Skin of body (tissue), 2 donors: Measurements from ENCODE around the gene UGT1A5. TPM values are rescaled to one million over a fixed set of nuclear protein-coding genes. Genes with fewer than 3 reads are reported as not detected.

Experiments
- DNase-seq: peaks from one replicate; lab custom pipeline; 2025; lab: John Stamatoyannopoulos, UW
- total RNA-seq: library from RNA; depleted of rRNA; stranded (reverse); fragments of >200 nt; gene quantifications from one replicate; pipeline ENCODE4 v1.2.3, GENCODE V29; 2014

Gene UGT1A5
- total RNA-seq, 1 donor from 2014 or later, result not detected

- DNase-seq, result no peak
These were observed 95.5 kb downstream of the UGT1A5 start for GRCh38 chr2:233807966-233808935.

GRCh38 chr2:233810385-233810784 lies 97.7 kb downstream of the UGT1A5 start:
- DNase-seq, result no peak

- no peak for DNase-seq
These were observed 98.4 kb downstream of the UGT1A5 start for GRCh38 chr2:233811087-233811486.

- DNase-seq, result no peak
These were observed 99.0 kb downstream of the UGT1A5 start for GRCh38 chr2:233811732-233812131.

GRCh38 chr2:233813236-233814055 lies 100.7 kb downstream of the UGT1A5 start:
- DNase-seq, result no peak

GRCh38 chr2:233814056-233814835 lies 101.5 kb downstream of the UGT1A5 start:
- no peak for DNase-seq

GRCh38 chr2:233815861-233816260 lies 103.2 kb downstream of the UGT1A5 start:
- no peak for DNase-seq

GRCh38 chr2:233816334-233816733 lies 103.6 kb downstream of the UGT1A5 start:
- DNase-seq, result no peak

- DNase-seq, result no peak
These were observed 104.1 kb downstream of the UGT1A5 start for GRCh38 chr2:233816771-233817170.

GRCh38 chr2:233817361-233817911 lies 104.7 kb downstream of the UGT1A5 start:
- no peak for DNase-seq

GRCh38 chr2:233817995-233818638 lies 105.4 kb downstream of the UGT1A5 start:
- DNase-seq, result no peak

- DNase-seq, result no peak
These were observed 106.2 kb downstream of the UGT1A5 start for GRCh38 chr2:233818639-233819621.

GRCh38 chr2:233819884-233820773 lies 107.4 kb downstream of the UGT1A5 start:
- no peak for DNase-seq

- DNase-seq, result no peak
These were observed 108.0 kb downstream of the UGT1A5 start for GRCh38 chr2:233820774-233821105.

- DNase-seq, result no peak
These were observed 108.5 kb downstream of the UGT1A5 start for GRCh38 chr2:233821196-233821595.

GRCh38 chr2:233821709-233822100 lies 109.0 kb downstream of the UGT1A5 start:
- no peak for DNase-seq

- no peak for DNase-seq
These were observed 109.5 kb downstream of the UGT1A5 start for GRCh38 chr2:233822101-233822771.
